PFSK-1 (cell line): ENCODE results near the gene GNA15.

ENCODE experiments used
- POLR2AphosphoS5 ChIP-seq: IDR thresholded peaks from 2 replicates; pipeline ENCODE4 v1.6.1; 2012; ENCODE audit warnings: low read depth, mild to moderate bottlenecking, control low read depth, low read length, moderate library complexity
- SIN3A ChIP-seq: IDR thresholded peaks from 2 replicates; pipeline ENCODE4 v1.6.1; 2012; ENCODE audit warnings: mild to moderate bottlenecking, low read length, moderate library complexity, borderline replicate concordance; ENCODE audit not compliant: insufficient read depth
- TAF1 ChIP-seq: IDR thresholded peaks from 2 replicates; pipeline ENCODE4 v1.6.1; 2012; ENCODE audit warnings: low read length, control low read depth, borderline replicate concordance; ENCODE audit not compliant: insufficient read depth
- TF ChIP-seq, protein P1 (sequence below), 2 experiments: IDR thresholded peaks; 2 replicates each; pipeline versions ENCODE4 v1.6.1 to v1.8.0; 2011 to 2012; ENCODE audit warnings: low read depth in 2 of 2, low read length in 2 of 2, control low read depth in 1 of 2, inconsistent platforms in 1 of 2, mild to moderate bottlenecking in 1 of 2, moderate library complexity in 1 of 2; ENCODE audit not compliant: insufficient read depth in 1 of 2

DNA sequence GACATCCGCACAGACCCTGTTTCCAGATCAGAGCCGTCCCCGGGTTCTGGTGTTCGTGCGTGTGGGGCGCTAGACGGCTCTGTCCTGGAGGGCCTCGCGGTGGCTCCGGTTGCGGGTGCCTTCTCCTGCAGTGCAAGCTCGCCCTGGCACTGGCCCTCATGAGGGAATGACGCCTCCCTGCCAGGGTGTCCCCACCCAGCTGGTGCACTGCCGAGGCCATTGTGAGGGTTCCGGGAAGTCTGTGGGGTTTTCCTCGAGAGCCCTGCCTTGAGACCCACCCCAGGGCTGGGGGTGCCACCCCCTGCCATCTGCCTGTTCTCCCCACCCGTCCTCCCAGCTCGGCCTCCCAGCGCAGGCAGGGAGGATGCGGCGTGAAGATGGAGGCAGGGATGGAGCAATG, 19.2 kb upstream of the GNA15 start:
- TF ChIP-seq POLR2AphosphoS5 (no peak), TAF1 (no peak), SIN3A (no peak)
- TF ChIP-seq, protein P1, sequence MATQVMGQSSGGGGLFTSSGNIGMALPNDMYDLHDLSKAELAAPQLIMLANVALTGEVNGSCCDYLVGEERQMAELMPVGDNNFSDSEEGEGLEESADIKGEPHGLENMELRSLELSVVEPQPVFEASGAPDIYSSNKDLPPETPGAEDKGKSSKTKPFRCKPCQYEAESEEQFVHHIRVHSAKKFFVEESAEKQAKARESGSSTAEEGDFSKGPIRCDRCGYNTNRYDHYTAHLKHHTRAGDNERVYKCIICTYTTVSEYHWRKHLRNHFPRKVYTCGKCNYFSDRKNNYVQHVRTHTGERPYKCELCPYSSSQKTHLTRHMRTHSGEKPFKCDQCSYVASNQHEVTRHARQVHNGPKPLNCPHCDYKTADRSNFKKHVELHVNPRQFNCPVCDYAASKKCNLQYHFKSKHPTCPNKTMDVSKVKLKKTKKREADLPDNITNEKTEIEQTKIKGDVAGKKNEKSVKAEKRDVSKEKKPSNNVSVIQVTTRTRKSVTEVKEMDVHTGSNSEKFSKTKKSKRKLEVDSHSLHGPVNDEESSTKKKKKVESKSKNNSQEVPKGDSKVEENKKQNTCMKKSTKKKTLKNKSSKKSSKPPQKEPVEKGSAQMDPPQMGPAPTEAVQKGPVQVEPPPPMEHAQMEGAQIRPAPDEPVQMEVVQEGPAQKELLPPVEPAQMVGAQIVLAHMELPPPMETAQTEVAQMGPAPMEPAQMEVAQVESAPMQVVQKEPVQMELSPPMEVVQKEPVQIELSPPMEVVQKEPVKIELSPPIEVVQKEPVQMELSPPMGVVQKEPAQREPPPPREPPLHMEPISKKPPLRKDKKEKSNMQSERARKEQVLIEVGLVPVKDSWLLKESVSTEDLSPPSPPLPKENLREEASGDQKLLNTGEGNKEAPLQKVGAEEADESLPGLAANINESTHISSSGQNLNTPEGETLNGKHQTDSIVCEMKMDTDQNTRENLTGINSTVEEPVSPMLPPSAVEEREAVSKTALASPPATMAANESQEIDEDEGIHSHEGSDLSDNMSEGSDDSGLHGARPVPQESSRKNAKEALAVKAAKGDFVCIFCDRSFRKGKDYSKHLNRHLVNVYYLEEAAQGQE (IDR thresholded peaks at IDR 0.05; ENCODE audit: insufficient read depth in 1 of 2, low read depth in 2 of 2, low read length in 2 of 2): no peak
